PC-3 (cell line): ENCODE data around the gene PBX3.
"Not testable (repeated sequence)": the region's sequence is repeated elsewhere in the genome, so short reads cannot be mapped to it uniquely, and the experiment has no call there.

Experiments
- EZH2 ChIP-seq: fragments of 300-600 bp; sonication (generic); IDR thresholded peaks from one replicate; pipeline ENCODE4 v1.6.1; 2017; ENCODE audit warnings: antibody characterized with exemption, mild to moderate bottlenecking, low read length; ENCODE audit not compliant: unreplicated experiment
- EZH2phosphoT487 ChIP-seq: fragments of 300-600 bp; sonication (generic); IDR thresholded peaks from 2 replicates; pipeline ENCODE4 v1.6.1; 2018; ENCODE audit warnings: mild to moderate bottlenecking, antibody characterized with exemption, low read length, borderline replicate concordance
- TF ChIP-seq, protein P1 (sequence below): fragments of 300-600 bp; sonication (generic); conservative IDR thresholded peaks from 2 replicates; pipeline ENCODE4 v1.5.1; 2017; ENCODE audit warnings: antibody characterized with exemption, low read depth, mild to moderate bottlenecking, low read length

DNA sequence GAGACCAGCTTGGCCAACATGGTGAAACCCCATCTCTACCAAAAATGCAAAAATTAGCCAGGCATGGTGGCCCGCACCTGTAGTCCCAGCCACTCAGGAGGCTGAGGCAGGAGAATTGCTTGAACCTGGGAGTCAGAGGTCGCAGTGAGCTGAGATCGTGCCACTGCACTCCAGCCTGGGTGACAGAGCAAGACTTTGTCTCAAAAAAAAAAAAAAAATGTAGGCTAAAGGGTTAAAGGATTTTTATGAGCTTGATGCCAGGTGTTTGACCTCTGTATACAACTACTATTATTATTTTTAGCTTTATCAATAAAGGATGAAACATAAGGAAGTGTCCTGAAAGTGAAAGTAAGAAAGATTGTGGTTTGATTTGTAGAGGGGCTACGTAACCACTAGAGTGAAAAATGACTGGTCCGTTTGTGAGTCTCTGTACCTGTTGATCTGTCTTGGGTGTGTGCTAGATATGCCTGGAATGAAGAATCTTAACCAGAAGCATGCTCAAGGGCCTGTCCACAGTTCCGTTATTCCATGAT, 76.8 kb downstream of the PBX3 start:
- TF ChIP-seq, protein P1, sequence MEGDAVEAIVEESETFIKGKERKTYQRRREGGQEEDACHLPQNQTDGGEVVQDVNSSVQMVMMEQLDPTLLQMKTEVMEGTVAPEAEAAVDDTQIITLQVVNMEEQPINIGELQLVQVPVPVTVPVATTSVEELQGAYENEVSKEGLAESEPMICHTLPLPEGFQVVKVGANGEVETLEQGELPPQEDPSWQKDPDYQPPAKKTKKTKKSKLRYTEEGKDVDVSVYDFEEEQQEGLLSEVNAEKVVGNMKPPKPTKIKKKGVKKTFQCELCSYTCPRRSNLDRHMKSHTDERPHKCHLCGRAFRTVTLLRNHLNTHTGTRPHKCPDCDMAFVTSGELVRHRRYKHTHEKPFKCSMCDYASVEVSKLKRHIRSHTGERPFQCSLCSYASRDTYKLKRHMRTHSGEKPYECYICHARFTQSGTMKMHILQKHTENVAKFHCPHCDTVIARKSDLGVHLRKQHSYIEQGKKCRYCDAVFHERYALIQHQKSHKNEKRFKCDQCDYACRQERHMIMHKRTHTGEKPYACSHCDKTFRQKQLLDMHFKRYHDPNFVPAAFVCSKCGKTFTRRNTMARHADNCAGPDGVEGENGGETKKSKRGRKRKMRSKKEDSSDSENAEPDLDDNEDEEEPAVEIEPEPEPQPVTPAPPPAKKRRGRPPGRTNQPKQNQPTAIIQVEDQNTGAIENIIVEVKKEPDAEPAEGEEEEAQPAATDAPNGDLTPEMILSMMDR = not testable (repeated sequence)
- TF ChIP-seq EZH2phosphoT487, EZH2: not testable (repeated sequence)
